Colonic mucosa (tissue), 4 donors: ENCODE measurements around the gene CLUH. TPM values are rescaled to one million over a fixed set of nuclear protein-coding genes. Genes with fewer than 3 reads are reported as not detected.

Source experiments
- DNase-seq: peaks from one replicate; pipeline ENCODE4 v3.0.0-alpha.2; 2020
- H3K27ac ChIP-seq: fragments of 200-600 bp; one replicate; pipeline ENCODE4 v1.8.0; 2021
- H3K27me3 ChIP-seq: fragments of 200-600 bp; one replicate; pipeline ENCODE4 v1.8.0; 2021
- H3K36me3 ChIP-seq: fragments of 200-600 bp; one replicate; pipeline ENCODE4 v1.8.0; 2021
- H3K4me1 ChIP-seq: fragments of 200-600 bp; one replicate; pipeline ENCODE4 v1.8.0; 2021; ENCODE audit warnings: mild to moderate bottlenecking
- H3K4me3 ChIP-seq: fragments of 200-600 bp; one replicate; pipeline ENCODE4 v1.8.0; 2021
- H3K9ac ChIP-seq, 2 donors: one replicate each; pipeline ENCODE4 v1.7.0; 2013; ENCODE audit warnings: control low read depth in 2 of 2, low read depth in 2 of 2, low read length in 2 of 2
- H3K9me3 ChIP-seq: fragments of 200-600 bp; one replicate; pipeline ENCODE4 v1.8.0; 2021
- CTCF ChIP-seq: fragments of 200-600 bp; IDR thresholded peaks from one replicate; pipeline ENCODE4 v1.8.0; 2022; ENCODE audit warnings: antibody characterized with exemption, mild to moderate bottlenecking
- intact Hi-C: fragments of 100-400 bp; cut with DNase I; formaldehyde crosslinking; loops from one replicate; pipeline ENCODE4 v1.14.1; 2022
- total RNA-seq, 2 donors: library from RNA; stranded (reverse); fragmentation: NEBNext Ultra II Directional in 1 of 2; extraction: Animal tissue kit (Norgen Biotek cat#: 25700) in 1 of 2; gene quantifications; one replicate each; pipeline ENCODE4 v1.2.1, GENCODE V29; 2021
- donor health status: healthy.
- donor health status: DM: no; HTN: no; CAD: no.
- donor health status: DM: no; HTN: no; CAD: no.

CLUH gene
- total RNA-seq, 2 donors from 2014 or later, result 111 to 285 TPM

GRCh38 chr17:2749784-2750181, 38.2 kb upstream of the CLUH start:
- peaks cover 8% of the 10 kb centered on the region for H3K27me3 ChIP-seq
- TF ChIP-seq CTCF, result no peak
- DNase-seq, result peak; percentile 73
- intact Hi-C loops, result no loop called here
- no peaks in the 10 kb centered on the region for H3K9me3 ChIP-seq
- H3K4me3 ChIP-seq, result no peak overlapping the region
- no peak overlapping the region for H3K27ac ChIP-seq
- no peak overlapping the region for H3K9ac ChIP-seq
- no peaks in the 10 kb centered on the region for H3K36me3 ChIP-seq
- H3K4me1 ChIP-seq, result no peaks in the 10 kb centered on the region

GRCh38 chr17:2749058-2749783, 37.7 kb upstream of the CLUH start, which contains the start of gene CCDC92B:
TSS of gene CCDC92B (minus strand) at chr17:2749652. CDS start at chr17:2735145, 14,507 bp downstream.
- Histone ChIP-seq H3K36me3 (no peaks in the 10 kb centered on the region), H3K4me1 (no peaks in the 10 kb centered on the region), H3K4me3 (no peak within 1 kb of the TSS), H3K9me3 (no peaks in the 10 kb centered on the region), H3K9ac (no peak within 1 kb of the TSS), H3K27ac (no peak within 1 kb of the TSS), H3K27me3 (peaks cover 8% of the 10 kb centered on the region)
- TF ChIP-seq CTCF, result no peak
- intact Hi-C loops, result no loop called here
- no peak for DNase-seq

- Histone ChIP-seq H3K9me3 (no peaks in the 10 kb centered on the region), H3K9ac (no peak overlapping the region), H3K4me1 (no peaks in the 10 kb centered on the region), H3K4me3 (no peak overlapping the region), H3K36me3 (no peaks in the 10 kb centered on the region), H3K27ac (no peak overlapping the region), H3K27me3 (peaks cover 8% of the 10 kb centered on the region)
- intact Hi-C loops, result no loop called here
- DNase-seq, result no peak
- no peak for TF ChIP-seq CTCF
Observed at GRCh38 chr17:2745317-2746037, 33.9 kb upstream of the CLUH start.

- no peak overlapping the region for H3K27ac ChIP-seq
- no peaks in the 10 kb centered on the region for H3K9me3 ChIP-seq
- intact Hi-C loops, result no loop called here
- TF ChIP-seq CTCF, result no peak
- DNase-seq, result no peak
- no peaks in the 10 kb centered on the region for H3K4me1 ChIP-seq
- no peaks in the 10 kb centered on the region for H3K27me3 ChIP-seq
- H3K36me3 ChIP-seq, result no peaks in the 10 kb centered on the region
- H3K4me3 ChIP-seq, result no peak overlapping the region
- H3K9ac ChIP-seq, result no peak overlapping the region
Observed at GRCh38 chr17:2737693-2738092, 26.1 kb upstream of the CLUH start.

GRCh38 chr17:2736956-2737355, 25.4 kb upstream of the CLUH start:
- no peaks in the 10 kb centered on the region for H3K9me3 ChIP-seq
- no peaks in the 10 kb centered on the region for H3K36me3 ChIP-seq
- no peaks in the 10 kb centered on the region for H3K4me1 ChIP-seq
- no peak for TF ChIP-seq CTCF
- no peaks in the 10 kb centered on the region for H3K27me3 ChIP-seq
- H3K27ac ChIP-seq, result no peak overlapping the region
- no peak overlapping the region for H3K4me3 ChIP-seq
- H3K9ac ChIP-seq, result no peak overlapping the region
- DNase-seq, result no peak
- intact Hi-C loops, result no loop called here
